HCT116 (cell line): ENCODE results near the gene CCDC91. TPM values are rescaled to one million over a fixed set of nuclear protein-coding genes. Genes with fewer than 3 reads are reported as not detected.

Experiments
- ATAC-seq: fragments of 200-7000 bp; cut with Tn5 transposase; 2 replicates; pipeline ENCODE4 v1.9.1; 2020; ENCODE audit warnings: mild to moderate bottlenecking, moderate library complexity
- BruUV-seq: library from RNA; stranded (reverse); fragments of 400-500 nt; replicated peaks from 2 replicates; lab custom pipeline; 2021; lab: Mats Ljungman, UMichigan
- CTCF ChIA-PET: fragments of 300-600 bp; sonication (Branson Sonifier 250); formaldehyde crosslinking; loops from one replicate; lab custom pipeline; 2021; ENCODE audit warnings: antibody characterized with exemption; lab: Charles Lee
- POLR2A ChIA-PET: fragments of 300-600, 350-600 bp; sonication (Branson Sonifier 250); formaldehyde crosslinking; loops from one replicate; lab custom pipeline; 2021; ENCODE audit warnings: antibody characterized with exemption; lab: Charles Lee
- RAD21 ChIA-PET, 2 experiments: fragments of 300-600 bp; sonication (Branson Sonifier 250); formaldehyde crosslinking; loops; one replicate each; lab custom pipeline; 2023; ENCODE audit warnings: low total read pairs in 2 of 2; ENCODE audit not compliant: uncharacterized antibody in 2 of 2, unreplicated experiment in 2 of 2, low non-redundant PET in 1 of 2; lab: Charles Lee
- DNase-seq: peaks from one replicate; pipeline ENCODE4 v3.0.0-alpha.2; 2010; ENCODE audit warnings: low read depth, low spot score
- H2AFZ ChIP-seq: fragments of 200-600 bp; shearing (Covaris generic), sonication (generic); 2 replicates; pipeline ENCODE4 v1.6.1; 2017; ENCODE audit warnings: low read depth, mixed run types, mixed read lengths, antibody characterized with exemption, low read length; ENCODE audit not compliant: poor library complexity, severe bottlenecking
- H3K27ac ChIP-seq: 2 replicates; pipeline ENCODE4 v1.5.1; 2012; ENCODE audit warnings: low read depth, low read length
- H3K27me3 ChIP-seq: fragments of 200-600 bp; sonication (generic); 2 replicates; pipeline ENCODE4 v1.6.1; 2016; ENCODE audit warnings: mixed run types, low read length, mixed read lengths; ENCODE audit not compliant: insufficient read depth
- H3K36me3 ChIP-seq, 2 experiments: fragments of 200-500 bp in 1 of 2; fragments of 200-600 bp in 1 of 2; sonication (Bioruptor generic) in 1 of 2; sonication (generic) in 1 of 2; 2 replicates each; pipeline versions ENCODE4 v1.5.1 to v1.6.1; 2014 to 2016; ENCODE audit warnings: low read length in 2 of 2, inconsistent platforms in 1 of 2, mixed read lengths in 1 of 2, mixed run types in 1 of 2; ENCODE audit not compliant: insufficient read depth in 2 of 2, control insufficient read depth in 1 of 2
- H3K4me1 ChIP-seq, 2 experiments: fragments of 200-600 bp in 1 of 2; sonication (generic) in 1 of 2; 2 replicates each; pipeline versions ENCODE4 v1.5.1 to v1.6.1; 2012 to 2017; ENCODE audit warnings: low read length in 2 of 2, inconsistent platforms in 1 of 2, mild to moderate bottlenecking in 1 of 2, mixed read lengths in 1 of 2, mixed run types in 1 of 2, moderate library complexity in 1 of 2; ENCODE audit not compliant: insufficient read depth in 2 of 2, control insufficient read depth in 1 of 2
- H3K4me2 ChIP-seq: fragments of 200-600 bp; sonication (generic); 2 replicates; pipeline ENCODE4 v1.6.1; 2017; ENCODE audit warnings: mixed run types, low read length, mixed read lengths
- H3K4me3 ChIP-seq, 2 experiments: fragments of 200-600 bp in 1 of 2; sonication (generic) in 1 of 2; replicated peaks in 1 of 2; 2 replicates each; pipeline ENCODE4 v1.5.1; 2011 to 2016; ENCODE audit warnings: low read length in 2 of 2, control low read depth in 1 of 2, low read depth in 1 of 2, mild to moderate bottlenecking in 1 of 2, mixed read lengths in 1 of 2, mixed run types in 1 of 2
- H3K79me2 ChIP-seq: fragments of 200-600 bp; sonication (generic); 2 replicates; pipeline ENCODE4 v1.6.1; 2017; ENCODE audit warnings: mild to moderate bottlenecking, mixed run types, low read length, moderate library complexity, mixed read lengths; ENCODE audit not compliant: insufficient read depth
- H3K9ac ChIP-seq: fragments of 200-600 bp; sonication (generic); 2 replicates; pipeline ENCODE4 v1.6.1; 2016; ENCODE audit warnings: low read length, mixed read lengths
- H3K9me2 ChIP-seq: fragments of 200-600 bp; sonication (generic), shearing (Covaris generic); 2 replicates; pipeline ENCODE4 v1.6.1; 2017; ENCODE audit warnings: mixed run types, mild to moderate bottlenecking, moderate library complexity; ENCODE audit not compliant: insufficient read depth
- H3K9me3 ChIP-seq, 2 experiments: fragments of 200-500 bp in 1 of 2; fragments of 200-600 bp in 1 of 2; sonication (Bioruptor generic) in 1 of 2; sonication (generic) in 1 of 2; 2 replicates each; pipeline ENCODE4 v1.6.1; 2014 to 2017; ENCODE audit warnings: low read length in 2 of 2, mixed read lengths in 2 of 2, inconsistent platforms in 1 of 2, low read depth in 1 of 2, mild to moderate bottlenecking in 1 of 2, mixed run types in 1 of 2, moderate library complexity in 1 of 2; ENCODE audit not compliant: control insufficient read depth in 1 of 2, insufficient read depth in 1 of 2
- H4K20me1 ChIP-seq: fragments of 200-600 bp; sonication (generic), shearing (Covaris generic); 2 replicates; pipeline ENCODE4 v1.6.1; 2017; ENCODE audit warnings: mixed run types, mild to moderate bottlenecking, moderate library complexity; ENCODE audit not compliant: insufficient read depth
- CBX3 ChIP-seq: IDR thresholded peaks from 2 replicates; pipeline ENCODE4 v1.6.1; 2012; ENCODE audit warnings: low read depth
- CEBPB ChIP-seq: IDR thresholded peaks from 2 replicates; pipeline ENCODE4 v1.6.1; 2012; ENCODE audit warnings: low read depth
- EGR1 ChIP-seq: IDR thresholded peaks from 2 replicates; pipeline ENCODE4 v1.6.1; 2012; ENCODE audit warnings: low read depth
- ELF1 ChIP-seq: IDR thresholded peaks from 2 replicates; pipeline ENCODE4 v1.6.1; 2012; ENCODE audit warnings: low read depth, borderline replicate concordance
- EZH2 ChIP-seq: fragments of 200-600 bp; sonication (generic); IDR thresholded peaks from 2 replicates; pipeline ENCODE4 v1.6.1; 2017; ENCODE audit warnings: antibody characterized with exemption, mixed run types
- EZH2phosphoT487 ChIP-seq: fragments of 200-600 bp; IDR thresholded peaks from 2 replicates; pipeline ENCODE4 v1.6.1; 2018; ENCODE audit warnings: antibody characterized with exemption, borderline replicate concordance
- JUND ChIP-seq: IDR thresholded peaks from 2 replicates; pipeline ENCODE4 v1.6.1; 2012
- POLR2AphosphoS5 ChIP-seq: IDR thresholded peaks from 2 replicates; pipeline ENCODE4 v1.6.1; 2011; ENCODE audit warnings: mild to moderate bottlenecking, low read depth, low read length, moderate library complexity
- RAD21 ChIP-seq: IDR thresholded peaks from 2 replicates; pipeline ENCODE4 v1.6.1; 2012; ENCODE audit warnings: low read depth, mild to moderate bottlenecking
- SP1 ChIP-seq: IDR thresholded peaks from 2 replicates; pipeline ENCODE4 v1.6.1; 2012; ENCODE audit warnings: low read depth
- SRF ChIP-seq: IDR thresholded peaks from 2 replicates; pipeline ENCODE4 v1.6.1; 2012; ENCODE audit warnings: low read depth
- TCF7L2 ChIP-seq: IDR thresholded peaks from 2 replicates; pipeline ENCODE4 v1.7.0; 2011; ENCODE audit warnings: borderline replicate concordance, inconsistent platforms; ENCODE audit not compliant: insufficient read depth, insufficient read length; ENCODE audit errors: extremely low read depth
- ZFX ChIP-seq: fragments of 450-650 bp; IDR thresholded peaks from 2 replicates; pipeline ENCODE4 v1.6.1; 2017
- intact Hi-C: fragments of 100-400 bp; cut with micrococcal nuclease; formaldehyde crosslinking; loops from 2 replicates; pipeline ENCODE4 v1.10.0; 2022
- total RNA-seq: library from RNA; stranded (reverse); gene quantifications from one replicate; pipeline ENCODE4 v1.2.1, GENCODE V29; 2021; ENCODE audit not compliant: unreplicated experiment
- TF ChIP-seq, protein P1 (sequence below), 3 experiments: fragments of 200-600 bp in 1 of 3; sonication (generic) in 1 of 3; IDR thresholded peaks in 2 of 3; conservative IDR thresholded peaks in 1 of 3; 2 replicates each; pipeline ENCODE4 v1.5.1; 2012 to 2017; ENCODE audit warnings: low read depth in 2 of 3, low read length in 2 of 3, antibody characterized with exemption in 1 of 3, borderline replicate concordance in 1 of 3, control low read depth in 1 of 3, mild to moderate bottlenecking in 1 of 3, mixed read lengths in 1 of 3, mixed run types in 1 of 3, moderate library complexity in 1 of 3; ENCODE audit not compliant: insufficient read depth in 1 of 3
- TF ChIP-seq, protein P2 (sequence below): IDR thresholded peaks from 2 replicates; pipeline ENCODE4 v1.6.1; 2012; ENCODE audit warnings: low read depth
- TF ChIP-seq, protein P3 (sequence below): IDR thresholded peaks from 2 replicates; pipeline ENCODE4 v1.6.1; 2012
- TF ChIP-seq, protein P4 (sequence below): IDR thresholded peaks from 2 replicates; pipeline ENCODE4 v1.6.1; 2012

CCDC91 gene
- total RNA-seq, 1 experiment from 2014 or later, result 18.1 TPM

GRCh38 chr12:28184375-28184774 lies 5.9 kb upstream of the CCDC91 start:
- ChIA-PET CTCF (no interaction called here), RAD21 (no interaction called here), POLR2A (no interaction called here)
- ATAC-seq, result no peak
- Histone ChIP-seq H3K4me2 (no peak overlapping the region), H4K20me1 (no peaks in the 10 kb centered on the region), H3K79me2 (no peaks in the 10 kb centered on the region), H2AFZ (no peak overlapping the region), H3K36me3 (no peaks in the 10 kb centered on the region), H3K9ac (no peak overlapping the region), H3K9me3 (no peaks in the 10 kb centered on the region), H3K27ac (no peak overlapping the region), H3K9me2 (no peaks in the 10 kb centered on the region), H3K4me3 (no peak overlapping the region), H3K27me3 (no peaks in the 10 kb centered on the region)
- no TSS peak for BruUV-seq
- intact Hi-C loops, result no loop called here
- DNase-seq, result no peak
- no peak for TF ChIP-seq ZFX
- TF ChIP-seq CEBPB, result no peak
- no peak for TF ChIP-seq TCF7L2
- TF ChIP-seq EZH2phosphoT487, result no peak
- TF ChIP-seq, all 23 proteins: peak for 0
- no peaks in the 10 kb centered on the region; a peak in 1 of 4 replicates for H3K4me1 ChIP-seq

GRCh38 chr12:28186500-28186899 lies 3.8 kb upstream of the CCDC91 start:
- no peak overlapping the region for H3K4me2 ChIP-seq
- H4K20me1 ChIP-seq, result no peaks in the 10 kb centered on the region
- peaks cover 1% of the 10 kb centered on the region; the same call in 1 of the 2 replicates for H3K79me2 ChIP-seq
- no peaks in the 10 kb centered on the region for H3K9me2 ChIP-seq
- ChIA-PET POLR2A (no interaction called here), RAD21 (no interaction called here), CTCF (no interaction called here)
- H3K4me1 ChIP-seq, result peaks cover 8 to 17% of the 10 kb centered on the region in 2 experiments; a peak in 3 of 4 replicates
- no peak overlapping the region for H2AFZ ChIP-seq
- ATAC-seq (no peak), DNase-seq (no peak)
- intact Hi-C loops, result no loop called here
- H3K27me3 ChIP-seq, result no peaks in the 10 kb centered on the region
- no peaks in the 10 kb centered on the region for H3K9me3 ChIP-seq
- H3K36me3 ChIP-seq, result no peaks in the 10 kb centered on the region
- no peak overlapping the region for H3K4me3 ChIP-seq
- H3K9ac ChIP-seq, result no peak overlapping the region
- no TSS peak for BruUV-seq
- no peak overlapping the region for H3K27ac ChIP-seq
- TF ChIP-seq POLR2AphosphoS5, result no peak
- no peak for TF ChIP-seq JUND
- TF ChIP-seq, protein P1, sequence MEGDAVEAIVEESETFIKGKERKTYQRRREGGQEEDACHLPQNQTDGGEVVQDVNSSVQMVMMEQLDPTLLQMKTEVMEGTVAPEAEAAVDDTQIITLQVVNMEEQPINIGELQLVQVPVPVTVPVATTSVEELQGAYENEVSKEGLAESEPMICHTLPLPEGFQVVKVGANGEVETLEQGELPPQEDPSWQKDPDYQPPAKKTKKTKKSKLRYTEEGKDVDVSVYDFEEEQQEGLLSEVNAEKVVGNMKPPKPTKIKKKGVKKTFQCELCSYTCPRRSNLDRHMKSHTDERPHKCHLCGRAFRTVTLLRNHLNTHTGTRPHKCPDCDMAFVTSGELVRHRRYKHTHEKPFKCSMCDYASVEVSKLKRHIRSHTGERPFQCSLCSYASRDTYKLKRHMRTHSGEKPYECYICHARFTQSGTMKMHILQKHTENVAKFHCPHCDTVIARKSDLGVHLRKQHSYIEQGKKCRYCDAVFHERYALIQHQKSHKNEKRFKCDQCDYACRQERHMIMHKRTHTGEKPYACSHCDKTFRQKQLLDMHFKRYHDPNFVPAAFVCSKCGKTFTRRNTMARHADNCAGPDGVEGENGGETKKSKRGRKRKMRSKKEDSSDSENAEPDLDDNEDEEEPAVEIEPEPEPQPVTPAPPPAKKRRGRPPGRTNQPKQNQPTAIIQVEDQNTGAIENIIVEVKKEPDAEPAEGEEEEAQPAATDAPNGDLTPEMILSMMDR (IDR thresholded peaks at IDR 0.05 in 2 of 3, conservative IDR thresholded peaks at IDR 0.05 in 1 of 3; ENCODE audit: borderline replicate concordance in 1 of 3, insufficient read depth in 1 of 3, low read depth in 2 of 3, low read length in 2 of 3), result no peak
- TF ChIP-seq RAD21, result no peak
- TF ChIP-seq, protein P2, sequence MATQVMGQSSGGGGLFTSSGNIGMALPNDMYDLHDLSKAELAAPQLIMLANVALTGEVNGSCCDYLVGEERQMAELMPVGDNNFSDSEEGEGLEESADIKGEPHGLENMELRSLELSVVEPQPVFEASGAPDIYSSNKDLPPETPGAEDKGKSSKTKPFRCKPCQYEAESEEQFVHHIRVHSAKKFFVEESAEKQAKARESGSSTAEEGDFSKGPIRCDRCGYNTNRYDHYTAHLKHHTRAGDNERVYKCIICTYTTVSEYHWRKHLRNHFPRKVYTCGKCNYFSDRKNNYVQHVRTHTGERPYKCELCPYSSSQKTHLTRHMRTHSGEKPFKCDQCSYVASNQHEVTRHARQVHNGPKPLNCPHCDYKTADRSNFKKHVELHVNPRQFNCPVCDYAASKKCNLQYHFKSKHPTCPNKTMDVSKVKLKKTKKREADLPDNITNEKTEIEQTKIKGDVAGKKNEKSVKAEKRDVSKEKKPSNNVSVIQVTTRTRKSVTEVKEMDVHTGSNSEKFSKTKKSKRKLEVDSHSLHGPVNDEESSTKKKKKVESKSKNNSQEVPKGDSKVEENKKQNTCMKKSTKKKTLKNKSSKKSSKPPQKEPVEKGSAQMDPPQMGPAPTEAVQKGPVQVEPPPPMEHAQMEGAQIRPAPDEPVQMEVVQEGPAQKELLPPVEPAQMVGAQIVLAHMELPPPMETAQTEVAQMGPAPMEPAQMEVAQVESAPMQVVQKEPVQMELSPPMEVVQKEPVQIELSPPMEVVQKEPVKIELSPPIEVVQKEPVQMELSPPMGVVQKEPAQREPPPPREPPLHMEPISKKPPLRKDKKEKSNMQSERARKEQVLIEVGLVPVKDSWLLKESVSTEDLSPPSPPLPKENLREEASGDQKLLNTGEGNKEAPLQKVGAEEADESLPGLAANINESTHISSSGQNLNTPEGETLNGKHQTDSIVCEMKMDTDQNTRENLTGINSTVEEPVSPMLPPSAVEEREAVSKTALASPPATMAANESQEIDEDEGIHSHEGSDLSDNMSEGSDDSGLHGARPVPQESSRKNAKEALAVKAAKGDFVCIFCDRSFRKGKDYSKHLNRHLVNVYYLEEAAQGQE, result no peak
- TF ChIP-seq ELF1, result no peak
- no peak for TF ChIP-seq CEBPB
- TF ChIP-seq EGR1, result no peak
- TF ChIP-seq CBX3, result no peak
- TF ChIP-seq SRF, result no peak
- no peak for TF ChIP-seq TCF7L2
- no peak for TF ChIP-seq SP1
- no peak for TF ChIP-seq EZH2
- TF ChIP-seq, protein P3, sequence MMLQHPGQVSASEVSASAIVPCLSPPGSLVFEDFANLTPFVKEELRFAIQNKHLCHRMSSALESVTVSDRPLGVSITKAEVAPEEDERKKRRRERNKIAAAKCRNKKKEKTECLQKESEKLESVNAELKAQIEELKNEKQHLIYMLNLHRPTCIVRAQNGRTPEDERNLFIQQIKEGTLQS, result no peak
- TF ChIP-seq, protein P4, sequence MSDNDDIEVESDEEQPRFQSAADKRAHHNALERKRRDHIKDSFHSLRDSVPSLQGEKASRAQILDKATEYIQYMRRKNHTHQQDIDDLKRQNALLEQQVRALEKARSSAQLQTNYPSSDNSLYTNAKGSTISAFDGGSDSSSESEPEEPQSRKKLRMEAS, result no peak
